Mesothelial cell of epicardium (in vitro differentiated cells): Measurements from ENCODE around the gene ABCA9. TPM values are rescaled to one million over a fixed set of nuclear protein-coding genes. Genes with fewer than 3 reads are reported as not detected.
"Not testable (repeated sequence)": the region's sequence is repeated elsewhere in the genome, so short reads cannot be mapped to it uniquely, and the experiment has no call there.

Experiments used
- DNase-seq, 2 experiments: peaks; one replicate each; pipeline ENCODE4 v3.0.0; 2021; ENCODE audit warnings: low spot score in 2 of 2; ENCODE audit not compliant: unreplicated experiment in 2 of 2
- H3K27ac Mint-ChIP-seq: 2 replicates; pipeline ENCODE4 v1.8.0; 2021; ENCODE audit warnings: mixed read lengths
- H3K27me3 Mint-ChIP-seq: 2 replicates; pipeline ENCODE4 v1.8.0; 2021; ENCODE audit warnings: low read depth, mixed read lengths
- H3K36me3 Mint-ChIP-seq: 2 replicates; pipeline ENCODE4 v1.8.0; 2021; ENCODE audit warnings: mixed read lengths
- H3K4me1 Mint-ChIP-seq: 2 replicates; pipeline ENCODE4 v1.8.0; 2021; ENCODE audit warnings: mixed read lengths
- H3K4me3 Mint-ChIP-seq: 2 replicates; pipeline ENCODE4 v1.8.0; 2021; ENCODE audit warnings: mild to moderate bottlenecking, moderate library complexity, mixed read lengths
- H3K9me3 Mint-ChIP-seq: 2 replicates; pipeline ENCODE4 v1.8.0; 2021; ENCODE audit warnings: mixed read lengths
- CTCF ChIP-seq: fragments of 200-600 bp; sonication (generic); IDR thresholded peaks from one replicate; pipeline ENCODE4 v1.5.0; 2021; ENCODE audit warnings: antibody characterized with exemption; ENCODE audit not compliant: unreplicated experiment
- total RNA-seq: library from RNA; stranded (reverse); gene quantifications from 3 replicates; pipeline ENCODE4 v1.2.1, GENCODE V29; 2021

ABCA9 gene
- total RNA-seq, 1 donor from 2014 or later = 1.5 TPM

- Mint-ChIP-seq H3K27ac (no peak overlapping the region), H3K9me3 (peaks cover 5% of the 10 kb centered on the region), H3K27me3 (peaks cover 5% of the 10 kb centered on the region), H3K4me1 (no peaks in the 10 kb centered on the region), H3K4me3 (no peak overlapping the region), H3K36me3 (no peaks in the 10 kb centered on the region)
- no peak for DNase-seq
- TF ChIP-seq CTCF = no peak
Measured at GRCh38 chr17:68961214-68961882, 99.4 kb downstream of the ABCA9 start.

GRCh38 chr17:68959117-68959516, 101.6 kb downstream of the ABCA9 start:
- not testable (repeated sequence) for DNase-seq, H3K27me3 Mint-ChIP-seq, H3K27ac Mint-ChIP-seq, H3K36me3 Mint-ChIP-seq, H3K4me1 Mint-ChIP-seq, H3K9me3 Mint-ChIP-seq, H3K4me3 Mint-ChIP-seq

GRCh38 chr17:68957944-68958343, 102.8 kb downstream of the ABCA9 start:
- Mint-ChIP-seq H3K27ac (no peak overlapping the region), H3K27me3 (peaks cover 9% of the 10 kb centered on the region), H3K36me3 (no peaks in the 10 kb centered on the region), H3K4me3 (no peak overlapping the region), H3K4me1 (no peaks in the 10 kb centered on the region), H3K9me3 (peaks cover 5% of the 10 kb centered on the region)
- TF ChIP-seq CTCF = no peak
- DNase-seq = no peak

GRCh38 chr17:68955181-68955841, 105.4 kb downstream of the ABCA9 start, which contains the start of gene ABCA8:
TSS of gene ABCA8 (minus strand) at chr17:68955392. CDS start at chr17:68942034, 13,358 bp downstream.
- H3K36me3 Mint-ChIP-seq = no peaks in the 10 kb centered on the region
- no peak within 1 kb of the TSS for H3K27ac Mint-ChIP-seq
- no peak for TF ChIP-seq CTCF
- H3K9me3 Mint-ChIP-seq = peaks cover 5% of the 10 kb centered on the region
- no peak for DNase-seq
- H3K27me3 Mint-ChIP-seq = peaks cover 21% of the 10 kb centered on the region
- peak within 1 kb of the TSS; percentile 23 for H3K4me3 Mint-ChIP-seq
- H3K4me1 Mint-ChIP-seq = no peaks in the 10 kb centered on the region

- Mint-ChIP-seq H3K4me1 (no peaks in the 10 kb centered on the region), H3K36me3 (no peaks in the 10 kb centered on the region), H3K27ac (no peak overlapping the region), H3K4me3 (peak overlapping the region; percentile 23), H3K9me3 (peaks cover 5% of the 10 kb centered on the region), H3K27me3 (peaks cover 28% of the 10 kb centered on the region)
- no peak for TF ChIP-seq CTCF
- DNase-seq = no peak
Measured at GRCh38 chr17:68954146-68954896, 106.4 kb downstream of the ABCA9 start.
